A172 (cell line): ENCODE measurements around the gene RITA1. TPM values are rescaled to one million over a fixed set of nuclear protein-coding genes. Genes with fewer than 3 reads are reported as not detected.
"Not testable (repeated sequence)": the region's sequence is repeated elsewhere in the genome, so short reads cannot be mapped to it uniquely, and the experiment has no call there.

Source experiments
- DNase-seq: peaks from one replicate; pipeline ENCODE4 v3.0.0-alpha.2; 2015; ENCODE audit warnings: low spot score
- total RNA-seq: library from RNA; depleted of rRNA; stranded (reverse); fragments of >200 nt; shearing (Covaris generic); gene quantifications from 2 replicates; pipeline ENCODE4 v1.2.3, GENCODE V29; 2014; rRNA removed

RITA1 gene
- total RNA-seq: 51.2 and 52.2 TPM in 2 replicates

- peak; percentile 61 for DNase-seq
These were observed at the start of gene RITA1, which contains the start of gene DDX54 for GRCh38 chr12:113185180-113186032. Gene RITA1 (plus strand): TSS chr12:113185721. CDS start chr12:113186747, 1,026 bp downstream. Gene DDX54 (minus strand): TSS chr12:113185478. CDS start chr12:113185451, 27 bp downstream.

GRCh38 chr12:113136128-113136989 is 49.2 kb upstream of the RITA1 start:
- no peak for DNase-seq

- no peak for DNase-seq
These were observed 48.5 kb upstream of the RITA1 start for GRCh38 chr12:113136990-113137511.

GRCh38 chr12:113137861-113138783 is 47.4 kb upstream of the RITA1 start:
- no peak for DNase-seq

GRCh38 chr12:113138826-113139225 is 46.7 kb upstream of the RITA1 start:
- no peak for DNase-seq

- no peak for DNase-seq
These were observed 44.8 kb upstream of the RITA1 start for GRCh38 chr12:113140706-113141105.

- DNase-seq: not testable (repeated sequence)
These were observed 43.8 kb upstream of the RITA1 start for GRCh38 chr12:113141716-113142115.

- DNase-seq: no peak
These were observed 43.2 kb upstream of the RITA1 start for GRCh38 chr12:113142173-113142885.

- no peak for DNase-seq
These were observed 42.6 kb upstream of the RITA1 start for GRCh38 chr12:113142886-113143332.

GRCh38 chr12:113143959-113144358 is 41.6 kb upstream of the RITA1 start:
- no peak for DNase-seq

- DNase-seq: no peak
These were observed 40.7 kb upstream of the RITA1 start for GRCh38 chr12:113144806-113145205.

- no peak for DNase-seq
These were observed 39.6 kb upstream of the RITA1 start for GRCh38 chr12:113145720-113146551.

- no peak for DNase-seq
These were observed 38.5 kb upstream of the RITA1 start for GRCh38 chr12:113146999-113147398.

GRCh38 chr12:113149361-113150150 is 36.0 kb upstream of the RITA1 start, which contains the start of gene CFAP73:
Gene CFAP73 (plus strand): TSS chr12:113149724. CDS start chr12:113149858, 134 bp downstream.
- DNase-seq: peak; percentile 85

- DNase-seq: no peak
These were observed 33.9 kb upstream of the RITA1 start for GRCh38 chr12:113151655-113152054.

GRCh38 chr12:113152196-113152834 is 33.2 kb upstream of the RITA1 start:
- DNase-seq: no peak

GRCh38 chr12:113152835-113153814 is 32.4 kb upstream of the RITA1 start:
- DNase-seq: peak; percentile 33
